Mesendoderm (in vitro differentiated cells): ENCODE data around the gene KLK14.

Experiments used
- DNase-seq: peaks from one replicate; pipeline ENCODE4 v3.0.0; 2013
- H2AK5ac ChIP-seq: 2 replicates; pipeline ENCODE4 v1.6.1; 2013; ENCODE audit warnings: low read length, inconsistent platforms
- H2BK120ac ChIP-seq: 2 replicates; pipeline ENCODE4 v1.6.1; 2013; ENCODE audit warnings: low read depth, mild to moderate bottlenecking, low read length, moderate library complexity, mixed read lengths
- H2BK15ac ChIP-seq: replicated peaks from 2 replicates; pipeline ENCODE4 v1.6.1; 2013; ENCODE audit warnings: low read depth, mild to moderate bottlenecking, moderate library complexity
- H2BK5ac ChIP-seq: 2 replicates; pipeline ENCODE4 v1.6.1; 2013; ENCODE audit warnings: low read length, inconsistent platforms
- H3K18ac ChIP-seq: 2 replicates; pipeline ENCODE4 v1.6.1; 2013; ENCODE audit warnings: mild to moderate bottlenecking, low read length, mixed read lengths
- H3K23ac ChIP-seq: one replicate; pipeline ENCODE4 v1.6.1; 2013; ENCODE audit warnings: low read length
- H3K27ac ChIP-seq: 2 replicates; pipeline ENCODE4 v1.5.1; 2013; ENCODE audit warnings: low read depth, mild to moderate bottlenecking, inconsistent platforms, low read length, moderate library complexity
- H3K27me3 ChIP-seq: 2 replicates; pipeline ENCODE4 v1.6.1; 2013; ENCODE audit warnings: low read length, control low read depth, mild to moderate bottlenecking, inconsistent platforms; ENCODE audit not compliant: insufficient read depth, poor library complexity
- H3K36me3 ChIP-seq: 2 replicates; pipeline ENCODE4 v1.6.1; 2013; ENCODE audit warnings: low read length, inconsistent platforms; ENCODE audit not compliant: control insufficient read depth, insufficient read depth
- H3K4ac ChIP-seq: one replicate; pipeline ENCODE4 v1.6.1; 2013; ENCODE audit warnings: low read depth, mild to moderate bottlenecking, low read length, moderate library complexity
- H3K4me1 ChIP-seq: 2 replicates; pipeline ENCODE4 v1.6.1; 2013; ENCODE audit warnings: low read depth, low read length, inconsistent platforms; ENCODE audit not compliant: control insufficient read depth
- H3K4me2 ChIP-seq: 2 replicates; pipeline ENCODE4 v1.6.1; 2013; ENCODE audit warnings: low read length
- H3K4me3 ChIP-seq: 2 replicates; pipeline ENCODE4 v1.5.1; 2013; ENCODE audit warnings: mild to moderate bottlenecking, low read length
- H3K56ac ChIP-seq: one replicate; pipeline ENCODE4 v1.6.1; 2013; ENCODE audit warnings: low read length
- H3K79me1 ChIP-seq: 2 replicates; pipeline ENCODE4 v1.6.1; 2013; ENCODE audit warnings: low read length, inconsistent platforms
- H3K79me2 ChIP-seq: 2 replicates; pipeline ENCODE4 v1.6.1; 2013; ENCODE audit warnings: mild to moderate bottlenecking, low read length; ENCODE audit not compliant: control insufficient read depth, insufficient read depth
- H3K9ac ChIP-seq: 2 replicates; pipeline ENCODE4 v1.6.1; 2013; ENCODE audit warnings: low read length, inconsistent platforms
- H4K5ac ChIP-seq: one replicate; pipeline ENCODE4 v1.6.1; 2013; ENCODE audit warnings: low read length
- H4K8ac ChIP-seq: one replicate; pipeline ENCODE4 v1.6.1; 2013; ENCODE audit warnings: low read depth, mild to moderate bottlenecking, control low read depth, low read length, moderate library complexity
- WGBS: extraction: QIAGEN DNeasy Blood & Tissue Kit; methylation state at CpG from one replicate; pipeline ENCODE4 v1.1.7; 2013; ENCODE audit warnings: low lambda C conversion rate, missing lambda C conversion rate; ENCODE audit not compliant: insufficient coverage; ENCODE audit errors: extremely low coverage; 5-methylcytosine and 5-hydroxymethylcytosine counted together

The KLK14 gene

DNA sequence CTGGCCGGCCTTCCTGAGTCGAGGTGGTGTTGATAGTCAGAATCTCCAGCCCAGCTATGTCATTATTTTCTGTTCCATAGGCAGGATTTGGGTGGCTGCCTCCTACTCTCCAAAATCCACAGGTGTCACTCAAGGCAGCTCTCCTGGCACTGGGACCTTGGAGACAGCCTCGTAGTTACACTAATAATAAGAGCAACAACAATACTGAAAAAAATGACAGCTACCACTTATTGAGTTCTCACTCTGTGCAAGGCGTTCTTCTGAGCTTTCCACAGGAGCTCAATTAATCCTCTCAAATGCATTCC, 35.7 kb downstream of the KLK14 start:
- Histone ChIP-seq H3K27ac (no peak overlapping the region), H3K56ac (no peak overlapping the region), H3K9ac (no peak overlapping the region), H2BK15ac (no peak overlapping the region), H3K4me1 (no peaks in the 10 kb centered on the region), H2AK5ac (no peak overlapping the region), H3K36me3 (no peaks in the 10 kb centered on the region), H3K4ac (no peak overlapping the region), H3K4me3 (no peak overlapping the region), H2BK120ac (no peak overlapping the region), H4K5ac (no peak overlapping the region), H2BK5ac (no peak overlapping the region), H4K8ac (no peak overlapping the region), H3K4me2 (no peak overlapping the region), H3K23ac (no peak overlapping the region), H3K79me1 (no peaks in the 10 kb centered on the region), H3K27me3 (no peaks in the 10 kb centered on the region), H3K18ac (no peak overlapping the region), H3K79me2 (no peaks in the 10 kb centered on the region)
- WGBS, result no CpG with 5 or more reads among the region's 4 CpGs
- DNase-seq, result no peak

DNA sequence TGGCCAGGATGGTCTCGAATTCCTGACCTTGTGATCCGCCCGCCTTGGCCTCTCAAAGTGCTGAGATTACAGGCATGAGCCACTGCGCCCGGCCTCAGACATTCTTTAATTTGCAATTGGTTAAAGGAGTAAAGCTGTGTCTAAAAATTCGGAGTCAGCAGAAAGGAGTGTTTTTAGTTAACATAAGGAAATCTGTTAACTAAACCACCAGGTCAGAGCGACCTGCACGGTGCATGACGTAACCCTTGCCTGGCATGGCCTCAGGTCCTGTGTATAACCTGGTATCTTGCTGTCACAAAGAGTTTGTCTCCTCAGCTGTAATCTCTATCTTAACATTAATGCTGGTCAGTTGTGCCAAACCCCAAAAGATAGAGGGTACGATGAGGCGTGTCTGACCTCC, 38.4 kb downstream of the KLK14 start:
- H2BK120ac ChIP-seq, result no peak overlapping the region

DNA sequence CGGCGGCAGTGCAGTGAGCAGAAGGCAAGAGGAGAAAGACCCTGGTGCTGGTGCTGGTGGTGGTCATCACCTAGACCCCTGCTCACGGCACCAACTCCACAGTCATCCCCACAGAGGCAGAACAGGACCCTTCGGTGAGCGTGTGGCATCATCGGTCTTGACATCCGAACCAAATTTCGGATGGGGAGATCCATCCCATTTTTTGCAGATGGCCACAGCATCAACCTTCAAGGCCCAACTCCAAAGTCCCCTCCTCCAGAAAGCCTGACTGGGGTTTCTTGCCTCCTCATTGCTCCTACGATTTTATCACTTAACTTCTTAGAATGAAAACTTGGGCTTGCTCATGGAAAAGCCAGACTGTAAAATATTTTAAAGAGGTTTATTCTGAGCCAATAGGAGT, 39.2 kb downstream of the KLK14 start:
- H3K79me1 ChIP-seq, result no peaks in the 10 kb centered on the region
- no peak overlapping the region for H3K56ac ChIP-seq
- no peak overlapping the region for H4K5ac ChIP-seq
- H3K23ac ChIP-seq, result no peak overlapping the region
- DNase-seq, result no peak
- no peaks in the 10 kb centered on the region for H3K79me2 ChIP-seq
- H3K27me3 ChIP-seq, result no peaks in the 10 kb centered on the region
- H2AK5ac ChIP-seq, result no peak overlapping the region
- no peak overlapping the region for H3K4me3 ChIP-seq
- H3K27ac ChIP-seq, result no peak overlapping the region
- no peak overlapping the region for H2BK120ac ChIP-seq
- no CpG with 5 or more reads among the region's 9 CpGs for WGBS
- no peaks in the 10 kb centered on the region for H3K36me3 ChIP-seq
- no peak overlapping the region for H3K4me2 ChIP-seq
- H3K18ac ChIP-seq, result no peak overlapping the region
- H3K4me1 ChIP-seq, result no peaks in the 10 kb centered on the region
- H3K4ac ChIP-seq, result no peak overlapping the region
- no peak overlapping the region for H2BK15ac ChIP-seq
- H2BK5ac ChIP-seq, result no peak overlapping the region
- H3K9ac ChIP-seq, result no peak overlapping the region
- no peak overlapping the region for H4K8ac ChIP-seq

More for the DNA sequence above, 38.4 kb downstream of the KLK14 start:
- H3K79me2 ChIP-seq, result no peaks in the 10 kb centered on the region
- H3K4me3 ChIP-seq, result no peak overlapping the region
- no peak overlapping the region for H3K56ac ChIP-seq
- no peak overlapping the region for H2BK5ac ChIP-seq
- no peak overlapping the region for H4K8ac ChIP-seq
- no CpG with 5 or more reads among the region's 11 CpGs for WGBS
- no peak overlapping the region for H3K4me2 ChIP-seq
- no peak for DNase-seq
- no peak overlapping the region for H3K9ac ChIP-seq
- no peak overlapping the region for H3K23ac ChIP-seq
- H2AK5ac ChIP-seq, result no peak overlapping the region
- no peaks in the 10 kb centered on the region for H3K36me3 ChIP-seq
- no peak overlapping the region for H4K5ac ChIP-seq
- no peak overlapping the region for H3K4ac ChIP-seq
- H3K4me1 ChIP-seq, result no peaks in the 10 kb centered on the region
- no peak overlapping the region for H3K27ac ChIP-seq
- H3K27me3 ChIP-seq, result no peaks in the 10 kb centered on the region
- H2BK15ac ChIP-seq, result no peak overlapping the region
- no peaks in the 10 kb centered on the region for H3K79me1 ChIP-seq
- no peak overlapping the region for H3K18ac ChIP-seq

DNA sequence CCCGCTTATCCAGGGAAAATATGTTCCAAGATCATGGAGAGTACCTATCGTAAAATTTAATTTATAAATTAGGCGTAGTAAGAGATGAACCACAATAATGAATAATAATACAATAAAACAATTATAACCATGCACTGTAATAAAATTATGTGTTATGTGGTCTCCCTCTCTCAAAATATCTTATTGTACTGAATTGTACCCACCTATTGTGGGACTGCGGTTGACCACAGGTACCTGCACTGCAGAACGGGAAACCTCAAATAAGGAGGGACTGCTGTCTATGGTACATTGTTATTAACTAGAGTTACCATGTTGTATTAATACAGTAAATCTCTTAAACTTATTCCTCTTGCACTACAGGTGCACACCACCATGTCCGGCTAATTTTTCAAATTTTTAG, 42.5 kb downstream of the KLK14 start:
- no peak for DNase-seq
- no peak overlapping the region for H2BK5ac ChIP-seq
- H3K4me1 ChIP-seq, result no peaks in the 10 kb centered on the region
- H4K8ac ChIP-seq, result no peak overlapping the region
- H2AK5ac ChIP-seq, result no peak overlapping the region
- H3K18ac ChIP-seq, result no peak overlapping the region
- no peaks in the 10 kb centered on the region for H3K36me3 ChIP-seq
- no peak overlapping the region for H3K4me3 ChIP-seq
- H2BK15ac ChIP-seq, result no peak overlapping the region
- no peak overlapping the region for H4K5ac ChIP-seq
- H3K27me3 ChIP-seq, result no peaks in the 10 kb centered on the region
- no peak overlapping the region for H3K9ac ChIP-seq
- H3K79me2 ChIP-seq, result no peaks in the 10 kb centered on the region
- no CpG with 5 or more reads among the region's 6 CpGs for WGBS
- H3K27ac ChIP-seq, result no peak overlapping the region
- no peak overlapping the region for H3K4ac ChIP-seq
- no peak overlapping the region for H2BK120ac ChIP-seq
- no peaks in the 10 kb centered on the region for H3K79me1 ChIP-seq
- no peak overlapping the region for H3K23ac ChIP-seq
- no peak overlapping the region for H3K4me2 ChIP-seq
- H3K56ac ChIP-seq, result no peak overlapping the region

DNA sequence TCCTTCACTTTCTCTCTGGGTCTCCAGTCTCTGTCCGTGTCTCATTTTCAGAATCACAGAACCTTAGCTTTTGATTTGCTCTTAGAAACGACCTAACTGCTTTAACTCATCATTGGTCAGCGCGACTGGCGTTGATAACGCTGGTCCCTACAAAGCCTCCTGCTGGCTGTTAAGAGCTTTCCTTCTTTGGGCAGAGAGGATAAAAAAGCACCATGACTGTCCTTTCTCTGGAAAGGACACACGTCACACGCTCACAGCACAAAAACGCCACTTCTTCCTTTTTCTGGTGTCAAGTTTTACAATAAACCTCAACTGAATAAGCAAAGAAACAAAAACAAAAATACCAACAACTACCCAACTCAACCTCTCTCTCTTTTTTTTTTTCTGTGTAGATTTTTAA, 46.2 kb downstream of the KLK14 start:
- Histone ChIP-seq H3K23ac (no peak overlapping the region), H3K4me1 (no peaks in the 10 kb centered on the region), H4K5ac (no peak overlapping the region), H2BK15ac (no peak overlapping the region), H3K4ac (no peak overlapping the region), H2AK5ac (no peak overlapping the region), H3K27ac (no peak overlapping the region), H3K27me3 (no peaks in the 10 kb centered on the region), H3K18ac (no peak overlapping the region), H3K9ac (no peak overlapping the region), H3K56ac (no peak overlapping the region), H3K4me3 (no peak overlapping the region), H2BK120ac (no peak overlapping the region), H3K36me3 (no peaks in the 10 kb centered on the region), H2BK5ac (no peak overlapping the region), H3K4me2 (no peak overlapping the region), H3K79me1 (no peaks in the 10 kb centered on the region), H3K79me2 (no peaks in the 10 kb centered on the region), H4K8ac (no peak overlapping the region)
- WGBS, result no CpG with 5 or more reads among the region's 9 CpGs
- peak; percentile 36 for DNase-seq

DNA sequence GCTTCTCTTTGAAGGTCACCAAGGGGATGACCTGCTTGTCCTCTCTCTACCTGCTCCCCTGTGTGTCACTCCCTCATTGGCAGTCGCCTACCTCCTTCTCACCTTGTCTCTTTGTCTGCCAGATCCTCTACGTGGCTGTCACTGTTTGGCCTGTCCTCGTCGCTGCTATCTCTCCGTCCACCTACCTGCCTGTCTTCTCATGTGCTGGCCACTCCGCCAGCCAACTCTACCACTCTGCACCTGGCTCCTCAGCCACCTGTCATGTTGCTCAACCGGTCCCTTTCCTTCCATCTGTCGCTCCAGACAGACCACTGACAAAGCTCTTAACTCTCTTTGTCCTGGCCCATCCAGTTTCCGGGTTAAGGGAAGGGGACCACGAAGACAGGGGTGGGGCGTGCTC, 48.0 kb downstream of the KLK14 start, which contains the start of gene KLK12:
TSS of gene KLK12 (minus strand) at position 299 of the 400 bp plus-strand sequence. CDS start 381 bp downstream, outside the sequence.
- Histone ChIP-seq H3K79me2 (no peaks in the 10 kb centered on the region), H4K5ac (no peak within 1 kb of the TSS), H3K27me3 (no peaks in the 10 kb centered on the region), H3K27ac (no peak within 1 kb of the TSS), H3K4me3 (no peak within 1 kb of the TSS), H2AK5ac (no peak within 1 kb of the TSS), H3K79me1 (no peaks in the 10 kb centered on the region), H3K9ac (no peak within 1 kb of the TSS), H2BK15ac (no peak within 1 kb of the TSS), H3K36me3 (no peaks in the 10 kb centered on the region), H2BK5ac (no peak within 1 kb of the TSS), H3K18ac (no peak within 1 kb of the TSS), H3K56ac (no peak within 1 kb of the TSS), H3K4me1 (no peaks in the 10 kb centered on the region), H3K23ac (no peak within 1 kb of the TSS), H3K4ac (no peak within 1 kb of the TSS), H3K4me2 (no peak within 1 kb of the TSS), H4K8ac (no peak within 1 kb of the TSS), H2BK120ac (no peak within 1 kb of the TSS)
- WGBS, result no CpG with 5 or more reads among the region's 11 CpGs
- DNase-seq, result no peak
